T-cell (primary cell): ENCODE data around the gene OGA. TPM values are rescaled to one million over a fixed set of nuclear protein-coding genes. Genes with fewer than 3 reads are reported as not detected.
A peak's percentile ranks its signal among the peaks of the same experiment; 100 is the strongest.

ENCODE experiments used
- ATAC-seq, 4 experiments: fragments of 200-7000 bp in 3 of 4; fragments of 150-1000 bp in 1 of 4; cut with Tn5 transposase; replicated peaks in 1 of 4; 1 replicate in 3 of 4; 2 replicates in 1 of 4; pipeline ENCODE4 v1.10.0; 2021; ENCODE audit warnings: moderate library complexity in 3 of 4, mild to moderate bottlenecking in 2 of 4, moderate number of reproducible peaks in 1 of 4
- CTCF ChIA-PET, 2 donors: fragments of 300-600 bp; sonication (Branson Sonifier 250); formaldehyde crosslinking; loops; one replicate each; lab custom pipeline; 2022; ENCODE audit warnings: antibody characterized with exemption in 2 of 2; lab: Charles Lee
- POLR2A ChIA-PET, 2 donors: fragments of 300-600 bp; sonication (Branson Sonifier 250); formaldehyde crosslinking; loops; one replicate each; lab custom pipeline; 2022; ENCODE audit warnings: antibody characterized with exemption in 2 of 2; lab: Charles Lee
- DNase-seq, 35 experiments: peaks; one replicate each; pipeline versions ENCODE4 v3.0.0 to v3.0.0-alpha.2; 2013 to 2023
- H3K27ac ChIP-seq: one replicate; pipeline ENCODE4 v1.5.1; 2013; ENCODE audit warnings: low read length
- H3K27me3 ChIP-seq, 2 experiments: replicated peaks in 1 of 2; 1 replicate in 1 of 2; 2 replicates in 1 of 2; pipeline versions ENCODE4 v1.6.1 to v1.7.0; 2013; ENCODE audit warnings: low read length in 1 of 2, mixed read lengths in 1 of 2; ENCODE audit not compliant: control insufficient read depth in 2 of 2, insufficient read depth in 2 of 2; ENCODE audit errors: extremely low read depth in 1 of 2
- H3K36me3 ChIP-seq, 2 donors: 1 replicate in 1 of 2; 2 replicates in 1 of 2; pipeline versions ENCODE4 v1.6.1 to v1.7.0; 2013; ENCODE audit warnings: low read length in 1 of 2; ENCODE audit not compliant: control insufficient read depth in 2 of 2, insufficient read depth in 1 of 2; ENCODE audit errors: extremely low read depth in 1 of 2
- H3K4me1 ChIP-seq, 2 experiments: 1 replicate in 1 of 2; 2 replicates in 1 of 2; pipeline versions ENCODE4 v1.6.1 to v1.7.0; 2013; ENCODE audit warnings: low read length in 2 of 2, mixed read lengths in 1 of 2; ENCODE audit not compliant: insufficient read depth in 2 of 2, control insufficient read depth in 1 of 2; ENCODE audit errors: extremely low read depth in 1 of 2
- H3K4me3 ChIP-seq, 2 donors: 1 replicate in 1 of 2; 2 replicates in 1 of 2; pipeline versions ENCODE4 v1.5.1 to v1.7.0; 2013; ENCODE audit warnings: mild to moderate bottlenecking in 2 of 2, low read length in 1 of 2, moderate library complexity in 1 of 2; ENCODE audit not compliant: control insufficient read depth in 1 of 2; ENCODE audit errors: extremely low read depth in 1 of 2
- H3K9me3 ChIP-seq: 2 replicates; pipeline ENCODE4 v1.7.0; 2013
- H3K27ac Mint-ChIP-seq, 2 donors: one replicate each; pipeline ENCODE4 v1.8.0; 2020 to 2021; ENCODE audit warnings: mild to moderate bottlenecking in 2 of 2, mixed read lengths in 2 of 2
- H3K27me3 Mint-ChIP-seq, 2 donors: one replicate each; pipeline ENCODE4 v1.8.0; 2021 to 2022; ENCODE audit warnings: mixed read lengths in 2 of 2
- H3K36me3 Mint-ChIP-seq: one replicate; pipeline ENCODE4 v1.8.0; 2021; ENCODE audit warnings: mixed read lengths
- H3K4me1 Mint-ChIP-seq, 3 donors: one replicate each; pipeline ENCODE4 v1.8.0; 2020 to 2022; ENCODE audit warnings: mixed read lengths in 3 of 3, mild to moderate bottlenecking in 1 of 3
- H3K4me3 Mint-ChIP-seq, 3 donors: one replicate each; pipeline ENCODE4 v1.8.0; 2020 to 2022; ENCODE audit warnings: mild to moderate bottlenecking in 3 of 3, mixed read lengths in 3 of 3, moderate library complexity in 3 of 3
- H3K9me3 Mint-ChIP-seq, 3 donors: one replicate each; pipeline ENCODE4 v1.8.0; 2020 to 2022; ENCODE audit warnings: mixed read lengths in 3 of 3
- WGBS: methylation state at CpG from one replicate; pipeline ENCODE4 v1.1.5; 2013; ENCODE audit warnings: missing lambda C conversion rate; ENCODE audit not compliant: insufficient coverage; 5-methylcytosine and 5-hydroxymethylcytosine counted together
- total RNA-seq, 35 experiments: library from RNA in 6 of 35; stranded (reverse) in 6 of 35; fragments of 120-200 nt in 1 of 35; gene quantifications; one replicate each; pipeline versions ENCODE4 v1.2.1 to v1.2.4 and lab custom pipeline; 2013 to 2026

The OGA gene
- total RNA-seq, 5 donors from 2014 or later (not counting 1 experiment from before 2014, with no cell fraction given): 232 to 364 (median 244) TPM

GRCh38 chr10:101780187-101780817, 37.9 kb downstream of the OGA start:
- Mint-ChIP-seq H3K27ac (no peak overlapping the region), H3K9me3 (no peaks in the 10 kb centered on the region), H3K36me3 (no peaks in the 10 kb centered on the region), H3K4me1 (peaks cover 57 to 70% (median 57%) of the 10 kb centered on the region in 3 donors), H3K4me3 (peak overlapping the region; percentile 73 to 97 (median 75)), H3K27me3 (peaks cover 22 to 26% of the 10 kb centered on the region in 2 donors)
- CTCF ChIA-PET: interaction anchor here (1.4 to 1.6 kb wide), 2 partner anchors 17 to 177 kb away, joined by 3 to 12 read pairs; no protein-coding TSS in a partner anchor
- no peak for DNase-seq
- no peak overlapping the region for H3K27ac ChIP-seq
- POLR2A ChIA-PET: no interaction called here
- no peaks in the 10 kb centered on the region for H3K9me3 ChIP-seq
- 30% methylated on average over 5 of the region's 17 CpGs for WGBS
- peaks cover 13 to 44% of the 10 kb centered on the region in 2 experiments for H3K27me3 ChIP-seq
- ATAC-seq: no peak
- peaks cover 30 to 63% of the 10 kb centered on the region in 2 experiments for H3K4me1 ChIP-seq
- H3K36me3 ChIP-seq: peaks cover 0 to 6% of the 10 kb centered on the region in 2 donors
- peak overlapping the region; percentile 44 to 69 for H3K4me3 ChIP-seq

- peak overlapping the region; percentile 44 to 69 for H3K4me3 ChIP-seq
- H3K36me3 ChIP-seq: no peaks in the 10 kb centered on the region
- peaks cover 13 to 50% of the 10 kb centered on the region in 2 experiments for H3K27me3 ChIP-seq
- H3K9me3 ChIP-seq: no peaks in the 10 kb centered on the region
- DNase-seq (peak; percentile 48 to 89 (median 76)), ATAC-seq (peak; percentile 56 to 63 (median 62))
- Mint-ChIP-seq H3K4me1 (peaks cover 52 to 70% (median 56%) of the 10 kb centered on the region in 3 donors), H3K27ac (no peak overlapping the region), H3K27me3 (peaks cover 25 to 32% of the 10 kb centered on the region in 2 donors), H3K36me3 (no peaks in the 10 kb centered on the region), H3K9me3 (no peaks in the 10 kb centered on the region), H3K4me3 (peak overlapping the region; percentile 73 to 97 (median 75))
- ChIA-PET POLR2A (no interaction called here), CTCF (interaction anchor here (0.7 to 1.2 kb wide), 2 partner anchors 16 to 155 kb away, joined by 3 to 4 read pairs; no protein-coding TSS in a partner anchor)
- H3K27ac ChIP-seq: no peak overlapping the region
- H3K4me1 ChIP-seq: peaks cover 30 to 69% of the 10 kb centered on the region in 2 experiments
- 5% methylated on average over 42 of the region's 51 CpGs for WGBS
Measured at GRCh38 chr10:101779544-101780186, 38.6 kb downstream of the OGA start.

DNA sequence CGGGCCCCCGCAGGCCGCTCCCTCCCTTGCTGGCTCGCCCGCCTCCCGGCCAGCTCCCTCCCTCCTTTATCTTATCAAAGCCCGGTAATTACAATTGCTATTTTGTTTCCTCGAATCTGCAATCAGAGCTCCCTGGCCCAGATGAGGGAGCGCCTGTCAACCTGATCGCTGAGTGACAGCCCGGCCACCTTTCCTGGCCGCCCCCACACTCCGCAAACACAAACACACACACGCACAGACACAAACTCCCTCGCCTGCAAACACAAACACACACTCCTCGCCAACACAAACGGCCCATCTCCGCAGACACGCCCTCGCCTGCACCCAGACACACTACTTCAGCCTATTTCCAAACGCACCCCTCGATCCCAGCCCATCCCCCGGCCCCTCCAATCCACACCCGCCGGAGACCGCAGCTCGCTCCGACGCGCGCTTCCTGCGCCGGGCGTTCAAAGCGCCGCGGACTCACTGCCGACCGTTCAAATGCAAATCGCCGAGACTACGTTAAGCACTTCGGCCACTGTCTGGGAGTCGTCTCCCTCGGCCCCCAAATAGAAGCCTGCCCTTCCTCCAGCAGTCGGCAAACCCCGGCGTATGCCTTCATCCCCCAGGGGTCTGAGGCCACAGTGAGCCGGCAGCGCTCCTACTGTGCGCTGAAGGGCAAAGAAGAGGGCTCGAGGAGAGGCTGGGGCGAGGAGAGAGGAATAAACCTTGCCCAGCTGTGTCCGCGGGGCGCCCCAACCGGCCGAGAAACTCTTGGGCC, 39.3 kb downstream of the OGA start:
- H3K4me1 Mint-ChIP-seq: peaks cover 52 to 70% (median 55%) of the 10 kb centered on the region in 3 donors
- H3K4me1 ChIP-seq: peaks cover 26 to 76% of the 10 kb centered on the region in 2 experiments
- no peak overlapping the region for H3K27ac Mint-ChIP-seq
- ATAC-seq: peak in 2 of 4 experiments; percentile 7 to 11
- peaks cover 16 to 57% of the 10 kb centered on the region in 2 experiments for H3K27me3 ChIP-seq
- ChIA-PET CTCF (interaction anchor here (0.7 to 1.2 kb wide), 2 partner anchors 17 to 154 kb away, joined by 3 to 4 read pairs; no protein-coding TSS in a partner anchor), POLR2A (no interaction called here)
- H3K4me3 Mint-ChIP-seq: peak overlapping the region; percentile 73 to 97 (median 75)
- DNase-seq: peak in 2 of 35 experiments; percentile 26 to 29
- H3K36me3 Mint-ChIP-seq: no peaks in the 10 kb centered on the region
- peak overlapping the region; percentile 44 to 69 for H3K4me3 ChIP-seq
- no peaks in the 10 kb centered on the region for H3K9me3 ChIP-seq
- no peaks in the 10 kb centered on the region for H3K36me3 ChIP-seq
- H3K27ac ChIP-seq: no peak overlapping the region
- peaks cover 32 to 39% of the 10 kb centered on the region in 2 donors for H3K27me3 Mint-ChIP-seq
- WGBS: 16% methylated on average over 58 of the region's 58 CpGs
- no peaks in the 10 kb centered on the region for H3K9me3 Mint-ChIP-seq

DNA sequence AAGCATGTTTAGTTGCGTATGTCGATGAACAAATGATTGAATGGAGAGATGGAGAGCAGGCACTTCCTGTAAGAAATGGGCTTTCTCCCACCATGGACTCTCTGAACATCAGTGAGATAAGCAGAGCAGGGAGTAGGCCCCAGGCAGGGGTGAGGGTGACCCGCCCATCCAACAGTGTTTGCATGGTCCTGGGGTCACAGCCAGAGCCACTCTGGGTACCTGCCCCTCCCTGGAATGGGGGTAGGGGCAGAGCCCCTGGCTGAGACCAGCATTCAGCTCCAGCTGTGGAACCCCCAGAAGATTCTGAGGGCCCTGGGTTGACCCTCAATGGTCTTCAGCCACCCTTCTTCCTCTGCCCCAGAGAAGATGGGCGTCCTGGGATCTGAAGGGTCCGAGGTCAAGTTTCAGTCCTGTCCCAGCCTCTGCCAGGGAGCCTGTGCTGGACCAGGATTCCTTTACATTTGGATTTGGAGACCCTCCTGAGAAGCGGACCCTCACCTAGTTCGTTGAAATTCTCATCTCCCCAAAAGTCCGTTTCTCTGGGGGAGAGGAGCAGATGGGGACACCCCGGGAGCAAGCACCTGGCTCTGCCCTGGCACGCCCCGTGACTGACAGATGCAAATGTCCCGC, 40.0 kb downstream of the OGA start:
- Histone ChIP-seq H3K27me3 (peaks cover 21 to 62% of the 10 kb centered on the region in 2 experiments), H3K36me3 (no peaks in the 10 kb centered on the region), H3K4me1 (peaks cover 23 to 71% of the 10 kb centered on the region in 2 experiments), H3K9me3 (no peaks in the 10 kb centered on the region), H3K27ac (no peak overlapping the region), H3K4me3 (peak overlapping the region in 1 of 2 donors; percentile 69)
- Mint-ChIP-seq H3K4me1 (peaks cover 52 to 70% (median 55%) of the 10 kb centered on the region in 3 donors), H3K36me3 (no peaks in the 10 kb centered on the region), H3K9me3 (no peaks in the 10 kb centered on the region), H3K27ac (no peak overlapping the region), H3K4me3 (peak overlapping the region; percentile 73 to 97 (median 75)), H3K27me3 (peaks cover 39 to 46% of the 10 kb centered on the region in 2 donors)
- DNase-seq: no peak
- CTCF ChIA-PET: no interaction called here
- no peak for ATAC-seq
- WGBS: 67% methylated on average over 7 of the region's 12 CpGs
- POLR2A ChIA-PET: interaction anchor here in 1 of 2 donors (0.6 kb wide), 1 partner anchor 21 kb away, joined by 3 read pairs; no protein-coding TSS in a partner anchor

- Histone ChIP-seq H3K4me3 (peak overlapping the region in 1 of 2 donors; percentile 15), H3K9me3 (no peaks in the 10 kb centered on the region), H3K36me3 (no peaks in the 10 kb centered on the region), H3K27ac (no peak overlapping the region), H3K27me3 (peaks cover 21 to 68% of the 10 kb centered on the region in 2 experiments), H3K4me1 (peaks cover 20 to 68% of the 10 kb centered on the region in 2 experiments)
- CTCF ChIA-PET: no interaction called here
- H3K27me3 Mint-ChIP-seq: peaks cover 44 to 52% of the 10 kb centered on the region in 2 donors
- peak overlapping the region in 2 of 3 donors; percentile 31 to 97 for H3K4me3 Mint-ChIP-seq
- H3K4me1 Mint-ChIP-seq: peaks cover 46 to 64% (median 49%) of the 10 kb centered on the region in 3 donors
- H3K36me3 Mint-ChIP-seq: no peaks in the 10 kb centered on the region
- POLR2A ChIA-PET: interaction anchor here in 1 of 2 donors (0.6 kb wide), 1 partner anchor 22 kb away, joined by 3 read pairs; no protein-coding TSS in a partner anchor
- no peak overlapping the region for H3K27ac Mint-ChIP-seq
- no peak for DNase-seq
- no peaks in the 10 kb centered on the region for H3K9me3 Mint-ChIP-seq
- no peak for ATAC-seq
- 89% methylated on average over 1 of the region's 3 CpGs for WGBS
Measured at GRCh38 chr10:101777619-101778145, 40.6 kb downstream of the OGA start.
